Neural cell (in vitro differentiated cells): ENCODE results near the gene STOM.

Experiments
- CTCF ChIP-seq: fragments of 450-650 bp; IDR thresholded peaks from 2 replicates; pipeline ENCODE4 v1.5.1; 2014; ENCODE audit warnings: antibody characterized with exemption, mild to moderate bottlenecking, moderate library complexity; ENCODE audit not compliant: poor library complexity, severe bottlenecking
- EP300 ChIP-seq: fragments of 450-650 bp; conservative IDR thresholded peaks from 2 replicates; pipeline ENCODE4 v1.6.1; 2014; ENCODE audit warnings: antibody characterized with exemption, mild to moderate bottlenecking, moderate library complexity; ENCODE audit not compliant: poor library complexity, severe bottlenecking
- EZH2 ChIP-seq: fragments of 200-600, 300-800 bp; shearing (Covaris generic), sonication (generic); IDR thresholded peaks from 2 replicates; pipeline ENCODE4 v1.6.1; 2014; ENCODE audit warnings: antibody characterized with exemption, low read length, borderline replicate concordance, mild to moderate bottlenecking; ENCODE audit not compliant: insufficient read depth, poor library complexity, severe bottlenecking
- TF ChIP-seq, protein P1 (sequence below): IDR thresholded peaks from 2 replicates; pipeline ENCODE4 v1.6.1; 2012; ENCODE audit warnings: borderline replicate concordance

GRCh38 chr9:121302341-121302740 lies 67.7 kb downstream of the STOM start:
- TF ChIP-seq EZH2 (no peak), CTCF (no peak), EP300 (no peak)
- TF ChIP-seq, protein P1, sequence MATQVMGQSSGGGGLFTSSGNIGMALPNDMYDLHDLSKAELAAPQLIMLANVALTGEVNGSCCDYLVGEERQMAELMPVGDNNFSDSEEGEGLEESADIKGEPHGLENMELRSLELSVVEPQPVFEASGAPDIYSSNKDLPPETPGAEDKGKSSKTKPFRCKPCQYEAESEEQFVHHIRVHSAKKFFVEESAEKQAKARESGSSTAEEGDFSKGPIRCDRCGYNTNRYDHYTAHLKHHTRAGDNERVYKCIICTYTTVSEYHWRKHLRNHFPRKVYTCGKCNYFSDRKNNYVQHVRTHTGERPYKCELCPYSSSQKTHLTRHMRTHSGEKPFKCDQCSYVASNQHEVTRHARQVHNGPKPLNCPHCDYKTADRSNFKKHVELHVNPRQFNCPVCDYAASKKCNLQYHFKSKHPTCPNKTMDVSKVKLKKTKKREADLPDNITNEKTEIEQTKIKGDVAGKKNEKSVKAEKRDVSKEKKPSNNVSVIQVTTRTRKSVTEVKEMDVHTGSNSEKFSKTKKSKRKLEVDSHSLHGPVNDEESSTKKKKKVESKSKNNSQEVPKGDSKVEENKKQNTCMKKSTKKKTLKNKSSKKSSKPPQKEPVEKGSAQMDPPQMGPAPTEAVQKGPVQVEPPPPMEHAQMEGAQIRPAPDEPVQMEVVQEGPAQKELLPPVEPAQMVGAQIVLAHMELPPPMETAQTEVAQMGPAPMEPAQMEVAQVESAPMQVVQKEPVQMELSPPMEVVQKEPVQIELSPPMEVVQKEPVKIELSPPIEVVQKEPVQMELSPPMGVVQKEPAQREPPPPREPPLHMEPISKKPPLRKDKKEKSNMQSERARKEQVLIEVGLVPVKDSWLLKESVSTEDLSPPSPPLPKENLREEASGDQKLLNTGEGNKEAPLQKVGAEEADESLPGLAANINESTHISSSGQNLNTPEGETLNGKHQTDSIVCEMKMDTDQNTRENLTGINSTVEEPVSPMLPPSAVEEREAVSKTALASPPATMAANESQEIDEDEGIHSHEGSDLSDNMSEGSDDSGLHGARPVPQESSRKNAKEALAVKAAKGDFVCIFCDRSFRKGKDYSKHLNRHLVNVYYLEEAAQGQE, result no peak
